Measurements from ENCODE around the gene FYCO1.
A peak's percentile ranks its signal among the peaks of the same experiment; 100 is the strongest.

FYCO1 gene

GRCh38 chr3:45983770-45984169 lies 11.9 kb downstream of the FYCO1 start:
- DNase-seq = no peak

GRCh38 chr3:45981346-45982074 lies 14.1 kb downstream of the FYCO1 start:
- peak; percentile 39 for DNase-seq

GRCh38 chr3:45980819-45981218 lies 14.8 kb downstream of the FYCO1 start:
- DNase-seq = no peak

GRCh38 chr3:45980229-45980813 lies 15.3 kb downstream of the FYCO1 start:
- no peak for DNase-seq

- DNase-seq = no peak
These were observed 16.2 kb downstream of the FYCO1 start for GRCh38 chr3:45979378-45979777.

GRCh38 chr3:45978006-45978761 lies 17.4 kb downstream of the FYCO1 start:
- peak; percentile 81 for DNase-seq

- DNase-seq = peak; percentile 47
These were observed 19.2 kb downstream of the FYCO1 start for GRCh38 chr3:45976191-45977091.

- no peak for DNase-seq
These were observed 19.9 kb downstream of the FYCO1 start for GRCh38 chr3:45975686-45976085.

- no peak for DNase-seq
These were observed 20.9 kb downstream of the FYCO1 start for GRCh38 chr3:45974686-45975085.

GRCh38 chr3:45972534-45973402 lies 22.9 kb downstream of the FYCO1 start:
- DNase-seq = peak; percentile 36

GRCh38 chr3:45969953-45970352 lies 25.7 kb downstream of the FYCO1 start:
- DNase-seq = no peak

- no peak for DNase-seq
These were observed 26.5 kb downstream of the FYCO1 start for GRCh38 chr3:45969116-45969515.

GRCh38 chr3:45968706-45969105 lies 26.9 kb downstream of the FYCO1 start:
- no peak for DNase-seq

GRCh38 chr3:45968149-45968548 lies 27.5 kb downstream of the FYCO1 start:
- no peak for DNase-seq

GRCh38 chr3:45967724-45968123 lies 27.9 kb downstream of the FYCO1 start:
- no peak for DNase-seq

GRCh38 chr3:45966950-45967640 lies 28.5 kb downstream of the FYCO1 start:
- no peak for DNase-seq

GRCh38 chr3:45966371-45966791 lies 29.2 kb downstream of the FYCO1 start:
- no peak for DNase-seq

- peak; percentile 39 for DNase-seq
These were observed 30.0 kb downstream of the FYCO1 start for GRCh38 chr3:45965653-45966052.

- peak; percentile 63 for DNase-seq
These were observed 30.4 kb downstream of the FYCO1 start for GRCh38 chr3:45965253-45965652.

- peak; percentile 89 for DNase-seq
These were observed 31.5 kb downstream of the FYCO1 start for GRCh38 chr3:45964139-45964538.

- DNase-seq = peak; percentile 67
These were observed 33.6 kb downstream of the FYCO1 start for GRCh38 chr3:45962033-45962432.
